Hepatocyte (in vitro differentiated cells): ENCODE results near the gene COIL. TPM values are rescaled to one million over a fixed set of nuclear protein-coding genes. Genes with fewer than 3 reads are reported as not detected.

Experiments used
- DNase-seq: peaks from one replicate; pipeline ENCODE4 v3.0.0-alpha.2; 2016; ENCODE audit warnings: low spot score
- H2AFZ ChIP-seq: fragments of 200-600 bp; sonication (generic); 2 replicates; pipeline ENCODE4 v1.6.0; 2016; ENCODE audit warnings: antibody characterized with exemption, mild to moderate bottlenecking
- H3K27ac ChIP-seq: fragments of 200-600 bp; sonication (generic); 2 replicates; pipeline ENCODE4 v1.5.1; 2016; ENCODE audit warnings: mild to moderate bottlenecking
- H3K27me3 ChIP-seq: fragments of 200-600 bp; sonication (generic); 2 replicates; pipeline ENCODE4 v1.6.1; 2016
- H3K36me3 ChIP-seq: fragments of 200-600 bp; sonication (generic); replicated peaks from 2 replicates; pipeline ENCODE4 v1.5.1; 2016; ENCODE audit warnings: low read depth; ENCODE audit not compliant: insufficient read depth
- H3K4me1 ChIP-seq: fragments of 200-600 bp; sonication (generic); 2 replicates; pipeline ENCODE4 v1.5.1; 2016; ENCODE audit warnings: mild to moderate bottlenecking, moderate library complexity; ENCODE audit not compliant: insufficient read depth
- H3K4me2 ChIP-seq: fragments of 200-600 bp; sonication (generic); 2 replicates; pipeline ENCODE4 v1.6.0; 2016
- H3K4me3 ChIP-seq: fragments of 200-600 bp; sonication (generic); 2 replicates; pipeline ENCODE4 v1.5.1; 2016; ENCODE audit warnings: mild to moderate bottlenecking
- H3K79me2 ChIP-seq: fragments of 200-600 bp; sonication (generic); 2 replicates; pipeline ENCODE4 v1.6.0; 2017; ENCODE audit warnings: mild to moderate bottlenecking
- H3K9me2 ChIP-seq: fragments of 200-600 bp; sonication (generic); replicated peaks from 2 replicates; pipeline ENCODE4 v1.6.0; 2017; ENCODE audit warnings: mild to moderate bottlenecking; ENCODE audit not compliant: insufficient read depth
- H3K9me3 ChIP-seq: fragments of 200-600 bp; sonication (generic); 2 replicates; pipeline ENCODE4 v1.5.1; 2016; ENCODE audit warnings: low read depth, mild to moderate bottlenecking
- H4K20me1 ChIP-seq: fragments of 200-600 bp; sonication (generic); 2 replicates; pipeline ENCODE4 v1.6.0; 2016; ENCODE audit warnings: mild to moderate bottlenecking; ENCODE audit not compliant: insufficient read depth, poor library complexity, severe bottlenecking
- EZH2 ChIP-seq: fragments of 200-600 bp; sonication (generic); IDR thresholded peaks from 2 replicates; pipeline ENCODE4 v1.6.1; 2016; ENCODE audit warnings: antibody characterized with exemption, mild to moderate bottlenecking, borderline replicate concordance
- EZH2phosphoT487 ChIP-seq: fragments of 200-600 bp; sonication (generic); IDR thresholded peaks from one replicate; pipeline ENCODE4 v1.6.1; 2018; ENCODE audit warnings: antibody characterized with exemption, mild to moderate bottlenecking, low read depth, moderate library complexity; ENCODE audit not compliant: unreplicated experiment, severe bottlenecking
- WGBS: methylation state at CpG from one replicate; pipeline ENCODE4 v1.1.6; 2016; ENCODE audit warnings: low lambda C conversion rate; ENCODE audit errors: missing lambda C conversion rate; 5-methylcytosine and 5-hydroxymethylcytosine counted together
- polyA plus RNA-seq: library from polyadenylated mRNA; unstranded; fragments of >200 nt; fragmentation: Nextera tagmentation; extraction: Ambion mirVana; gene quantifications from 2 replicates; pipeline ENCODE4 v1.2.1, GENCODE V29; 2016
- total RNA-seq: library from RNA; depleted of rRNA; stranded (reverse); fragments of >200 nt; gene quantifications from 2 replicates; pipeline ENCODE4 v1.2.3, GENCODE V29; 2014
- TF ChIP-seq, protein P1 (sequence below): fragments of 200-600 bp; sonication (generic); IDR thresholded peaks from 2 replicates; pipeline ENCODE4 v1.5.1; 2016; ENCODE audit warnings: antibody characterized with exemption, mild to moderate bottlenecking; ENCODE audit not compliant: poor library complexity

COIL gene
- total and polyA plus RNA-seq, 2 experiments from 2014 or later, result 12.9 to 21.0 TPM

DNA sequence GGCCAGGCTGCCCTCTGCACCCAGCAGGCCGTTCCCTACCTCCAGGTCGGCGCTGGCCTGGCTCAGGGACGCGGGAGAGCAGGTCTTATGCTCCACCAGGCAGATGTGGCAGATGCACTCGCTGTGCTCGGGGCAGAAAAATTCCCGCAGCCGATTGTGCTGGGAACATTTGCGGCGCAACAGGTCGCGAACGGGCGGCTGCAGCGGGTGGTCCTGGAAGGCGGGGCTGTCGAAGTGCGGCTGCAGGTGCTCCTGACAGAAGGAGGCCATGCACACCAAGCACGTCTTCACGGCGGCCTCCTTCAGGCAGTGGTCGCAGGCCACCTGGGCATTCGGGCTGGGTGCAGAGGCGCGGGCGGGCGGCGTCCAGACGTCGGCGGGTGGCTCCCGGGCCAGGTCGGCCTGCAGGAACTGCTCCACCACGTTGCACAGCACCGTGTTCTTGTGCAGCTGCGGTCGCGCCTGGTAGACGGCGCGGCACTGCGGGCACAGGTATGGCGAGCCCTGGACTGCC, 47.4 kb downstream of the COIL start:
- Histone ChIP-seq H3K27me3 (no peaks in the 10 kb centered on the region), H3K9me2 (no peaks in the 10 kb centered on the region), H3K4me1 (peaks cover 21% of the 10 kb centered on the region), H3K4me3 (peak overlapping the region; percentile 69), H3K9me3 (no peaks in the 10 kb centered on the region), H3K4me2 (peak overlapping the region; percentile 94), H4K20me1 (peaks cover 4% of the 10 kb centered on the region), H2AFZ (peak overlapping the region; percentile 81), H3K27ac (peak overlapping the region; percentile 94), H3K36me3 (no peaks in the 10 kb centered on the region), H3K79me2 (peaks cover 46% of the 10 kb centered on the region)
- TF ChIP-seq EZH2, result no peak
- TF ChIP-seq EZH2phosphoT487, result no peak
- TF ChIP-seq, protein P1, sequence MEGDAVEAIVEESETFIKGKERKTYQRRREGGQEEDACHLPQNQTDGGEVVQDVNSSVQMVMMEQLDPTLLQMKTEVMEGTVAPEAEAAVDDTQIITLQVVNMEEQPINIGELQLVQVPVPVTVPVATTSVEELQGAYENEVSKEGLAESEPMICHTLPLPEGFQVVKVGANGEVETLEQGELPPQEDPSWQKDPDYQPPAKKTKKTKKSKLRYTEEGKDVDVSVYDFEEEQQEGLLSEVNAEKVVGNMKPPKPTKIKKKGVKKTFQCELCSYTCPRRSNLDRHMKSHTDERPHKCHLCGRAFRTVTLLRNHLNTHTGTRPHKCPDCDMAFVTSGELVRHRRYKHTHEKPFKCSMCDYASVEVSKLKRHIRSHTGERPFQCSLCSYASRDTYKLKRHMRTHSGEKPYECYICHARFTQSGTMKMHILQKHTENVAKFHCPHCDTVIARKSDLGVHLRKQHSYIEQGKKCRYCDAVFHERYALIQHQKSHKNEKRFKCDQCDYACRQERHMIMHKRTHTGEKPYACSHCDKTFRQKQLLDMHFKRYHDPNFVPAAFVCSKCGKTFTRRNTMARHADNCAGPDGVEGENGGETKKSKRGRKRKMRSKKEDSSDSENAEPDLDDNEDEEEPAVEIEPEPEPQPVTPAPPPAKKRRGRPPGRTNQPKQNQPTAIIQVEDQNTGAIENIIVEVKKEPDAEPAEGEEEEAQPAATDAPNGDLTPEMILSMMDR, result no peak
- 2% methylated on average over 44 of the region's 44 CpGs for WGBS
- peak; percentile 27 for DNase-seq

GRCh38 chr17:56913000-56913311, 47.9 kb downstream of the COIL start:
- no peak for DNase-seq
- H4K20me1 ChIP-seq, result peaks cover 4% of the 10 kb centered on the region
- TF ChIP-seq EZH2, result no peak
- TF ChIP-seq, protein P1, result no peak
- TF ChIP-seq EZH2phosphoT487, result no peak
- no peaks in the 10 kb centered on the region for H3K9me3 ChIP-seq
- no peaks in the 10 kb centered on the region for H3K9me2 ChIP-seq
- H3K27ac ChIP-seq, result no peak overlapping the region
- H3K79me2 ChIP-seq, result peaks cover 46% of the 10 kb centered on the region
- H3K27me3 ChIP-seq, result no peaks in the 10 kb centered on the region
- peak overlapping the region; percentile 94 for H3K4me2 ChIP-seq
- H3K36me3 ChIP-seq, result no peaks in the 10 kb centered on the region
- 83% methylated on average over 7 of the region's 7 CpGs for WGBS
- H3K4me1 ChIP-seq, result peaks cover 21% of the 10 kb centered on the region
- peak overlapping the region; percentile 69 for H3K4me3 ChIP-seq
- peak overlapping the region; percentile 81 for H2AFZ ChIP-seq

DNA sequence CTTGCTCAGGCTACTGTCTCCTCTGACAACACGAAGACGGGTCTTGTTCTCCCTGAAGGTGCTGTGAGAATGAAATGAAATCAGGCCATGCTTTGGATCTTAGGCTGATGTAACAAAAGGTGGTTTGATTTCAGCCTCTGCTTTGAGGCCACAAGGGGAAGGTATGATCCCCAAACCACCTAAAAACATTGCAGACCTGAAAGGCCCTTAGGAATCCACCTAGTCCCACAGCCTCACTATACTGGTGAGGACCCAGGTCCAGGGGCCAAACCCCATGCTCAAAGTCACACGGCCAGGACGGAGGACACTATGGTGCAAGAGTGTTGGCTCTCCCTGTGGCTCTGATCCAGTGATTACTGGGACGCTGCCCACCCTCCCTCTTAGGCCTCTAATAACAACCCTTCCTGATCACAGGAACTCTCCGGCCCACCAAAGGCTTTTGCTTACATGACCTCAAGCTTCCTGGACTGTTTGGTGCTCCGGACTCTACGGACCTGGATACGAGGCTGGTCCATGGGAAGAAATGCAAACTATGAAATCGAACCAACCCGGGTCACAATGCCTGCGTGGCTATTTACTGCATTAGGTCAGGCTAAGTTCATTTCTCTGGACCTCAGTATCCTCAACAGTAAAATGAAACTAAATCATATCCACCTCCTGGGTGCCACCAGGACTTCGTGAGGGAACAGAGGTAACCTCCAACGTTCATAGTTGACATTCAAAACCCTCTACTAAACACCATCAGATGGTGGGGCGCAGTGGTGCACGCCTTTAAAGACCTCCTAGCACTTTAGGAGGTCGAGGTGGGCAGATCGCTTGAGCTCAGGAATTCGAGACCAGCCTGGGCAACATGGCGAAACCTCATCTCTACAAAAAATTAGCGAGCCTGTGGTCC, 48.5 kb downstream of the COIL start:
- Histone ChIP-seq H3K4me3 (peak overlapping the region; percentile 69), H3K9me2 (no peaks in the 10 kb centered on the region), H3K4me2 (peak overlapping the region; percentile 94), H3K27ac (peak overlapping the region; percentile 24), H3K4me1 (peaks cover 21% of the 10 kb centered on the region), H3K79me2 (peaks cover 46% of the 10 kb centered on the region), H4K20me1 (peaks cover 4% of the 10 kb centered on the region), H3K36me3 (no peaks in the 10 kb centered on the region), H2AFZ (no peak overlapping the region), H3K27me3 (no peaks in the 10 kb centered on the region), H3K9me3 (no peaks in the 10 kb centered on the region)
- TF ChIP-seq, protein P1, result no peak
- TF ChIP-seq EZH2, result no peak
- no peak for TF ChIP-seq EZH2phosphoT487
- no peak for DNase-seq
- WGBS, result 88% methylated on average over 21 of the region's 21 CpGs
